MM.1S (cell line): Measurements from ENCODE around the gene TMEFF2.

Source experiments
- DNase-seq: peaks from one replicate; pipeline ENCODE4 v3.0.0-alpha.2; 2015
- H2AFZ ChIP-seq: fragments of 300-600 bp; sonication (generic); 2 replicates; pipeline ENCODE4 v1.6.0; 2016; ENCODE audit warnings: antibody characterized with exemption, low read length
- H3F3A ChIP-seq: fragments of 300-600 bp; sonication (generic); 2 replicates; pipeline ENCODE4 v1.6.1; 2016; ENCODE audit warnings: mild to moderate bottlenecking, antibody characterized with exemption, low read length, moderate library complexity, mixed read lengths; ENCODE audit not compliant: insufficient read depth
- H3K27ac ChIP-seq: fragments of 300-600 bp; sonication (generic); 2 replicates; pipeline ENCODE4 v1.5.1; 2016; ENCODE audit warnings: mild to moderate bottlenecking, low read length
- H3K27me3 ChIP-seq: fragments of 300-600 bp; sonication (generic); replicated peaks from 2 replicates; pipeline ENCODE4 v1.6.0; 2016; ENCODE audit warnings: low read length; ENCODE audit not compliant: insufficient read depth
- H3K36me3 ChIP-seq: fragments of 300-600 bp; sonication (generic); replicated peaks from 2 replicates; pipeline ENCODE4 v1.6.1; 2016; ENCODE audit warnings: mild to moderate bottlenecking, low read length, mixed read lengths; ENCODE audit not compliant: insufficient read depth
- H3K4me1 ChIP-seq: fragments of 300-600 bp; sonication (generic); 2 replicates; pipeline ENCODE4 v1.6.1; 2016; ENCODE audit warnings: low read length, mixed read lengths
- H3K4me2 ChIP-seq: fragments of 300-600 bp; sonication (generic); 2 replicates; pipeline ENCODE4 v1.6.0; 2016; ENCODE audit warnings: low read depth, low read length
- H3K4me3 ChIP-seq: fragments of 300-600 bp; sonication (generic); 2 replicates; pipeline ENCODE4 v1.5.1; 2016; ENCODE audit warnings: low read length, mixed read lengths
- H3K79me2 ChIP-seq: fragments of 300-600 bp; sonication (generic); 2 replicates; pipeline ENCODE4 v1.6.1; 2016; ENCODE audit warnings: mixed run types, low read length, mixed read lengths
- H3K9ac ChIP-seq: fragments of 300-600 bp; sonication (generic); 2 replicates; pipeline ENCODE4 v1.6.1; 2016; ENCODE audit warnings: low read length, mixed read lengths
- H3K9me2 ChIP-seq: fragments of 300-600 bp; sonication (generic); replicated peaks from 2 replicates; pipeline ENCODE4 v1.6.1; 2016; ENCODE audit warnings: mild to moderate bottlenecking, low read length, mixed read lengths; ENCODE audit not compliant: insufficient read depth
- H3K9me3 ChIP-seq: fragments of 300-600 bp; sonication (generic); replicated peaks from 2 replicates; pipeline ENCODE4 v1.6.1; 2016; ENCODE audit warnings: mild to moderate bottlenecking, low read length, mixed read lengths; ENCODE audit not compliant: insufficient read depth
- H4K20me1 ChIP-seq: fragments of 300-600 bp; sonication (generic); 2 replicates; pipeline ENCODE4 v1.6.1; 2016; ENCODE audit warnings: mild to moderate bottlenecking, low read length, moderate library complexity, mixed read lengths; ENCODE audit not compliant: insufficient read depth
- CTCF ChIP-seq: fragments of 300-600 bp; sonication (generic); IDR thresholded peaks from 2 replicates; pipeline ENCODE4 v1.5.1; 2016; ENCODE audit warnings: antibody characterized with exemption, low read length, mixed read lengths
- EZH2 ChIP-seq: fragments of 300-600 bp; sonication (generic); optimal IDR thresholded peaks from 2 replicates; pipeline ENCODE3; 2017; ENCODE audit warnings: low read depth, mild to moderate bottlenecking, antibody characterized with exemption, low read length, mixed read lengths
- EZH2phosphoT487 ChIP-seq: fragments of 300-600 bp; sonication (generic); IDR thresholded peaks from 2 replicates; pipeline ENCODE4 v1.6.1; 2018; ENCODE audit warnings: antibody characterized with exemption, low read length

TMEFF2 gene

GRCh38 chr2:191938779-191939178, 256.0 kb downstream of the TMEFF2 start:
- no peaks in the 10 kb centered on the region for H4K20me1 ChIP-seq
- no peaks in the 10 kb centered on the region for H3K9me2 ChIP-seq
- H3K27ac ChIP-seq: no peak overlapping the region
- H3K36me3 ChIP-seq: no peaks in the 10 kb centered on the region
- no peaks in the 10 kb centered on the region for H3F3A ChIP-seq
- no peak overlapping the region for H3K4me3 ChIP-seq
- no peaks in the 10 kb centered on the region for H3K9me3 ChIP-seq
- H3K79me2 ChIP-seq: no peaks in the 10 kb centered on the region
- no peaks in the 10 kb centered on the region for H3K27me3 ChIP-seq
- DNase-seq: no peak
- no peak for TF ChIP-seq EZH2phosphoT487
- no peak for TF ChIP-seq CTCF
- TF ChIP-seq EZH2: no peak
- H3K4me2 ChIP-seq: no peak overlapping the region
- no peak overlapping the region for H2AFZ ChIP-seq
- H3K9ac ChIP-seq: no peak overlapping the region
- H3K4me1 ChIP-seq: no peaks in the 10 kb centered on the region

GRCh38 chr2:191936882-191937405, 257.8 kb downstream of the TMEFF2 start:
- TF ChIP-seq CTCF: no peak
- TF ChIP-seq EZH2phosphoT487: no peak
- no peak for TF ChIP-seq EZH2
- no peaks in the 10 kb centered on the region for H3K27me3 ChIP-seq
- no peaks in the 10 kb centered on the region for H4K20me1 ChIP-seq
- no peak overlapping the region for H3K9ac ChIP-seq
- H3K27ac ChIP-seq: no peak overlapping the region
- no peaks in the 10 kb centered on the region for H3K36me3 ChIP-seq
- DNase-seq: no peak
- no peaks in the 10 kb centered on the region for H3K9me3 ChIP-seq
- H3K4me3 ChIP-seq: no peak overlapping the region
- H3K79me2 ChIP-seq: no peaks in the 10 kb centered on the region
- H3K4me2 ChIP-seq: no peak overlapping the region
- H3K9me2 ChIP-seq: no peaks in the 10 kb centered on the region
- no peak overlapping the region for H2AFZ ChIP-seq
- H3K4me1 ChIP-seq: no peaks in the 10 kb centered on the region
- H3F3A ChIP-seq: no peaks in the 10 kb centered on the region

GRCh38 chr2:191935247-191935646, 259.5 kb downstream of the TMEFF2 start:
- no peak overlapping the region for H2AFZ ChIP-seq
- H3K27me3 ChIP-seq: no peaks in the 10 kb centered on the region
- no peaks in the 10 kb centered on the region for H3K4me1 ChIP-seq

More at GRCh38 chr2:191935247-191935646, 259.5 kb downstream of the TMEFF2 start:
- H4K20me1 ChIP-seq: no peaks in the 10 kb centered on the region
- no peaks in the 10 kb centered on the region for H3K9me3 ChIP-seq
- no peak for TF ChIP-seq EZH2phosphoT487
- TF ChIP-seq CTCF: no peak
- no peak for TF ChIP-seq EZH2
- H3K4me3 ChIP-seq: no peak overlapping the region
- no peaks in the 10 kb centered on the region for H3K9me2 ChIP-seq
- no peaks in the 10 kb centered on the region for H3K36me3 ChIP-seq
- no peaks in the 10 kb centered on the region for H3F3A ChIP-seq
- no peak overlapping the region for H3K27ac ChIP-seq
- DNase-seq: no peak
- H3K4me2 ChIP-seq: no peak overlapping the region
- no peak overlapping the region for H3K9ac ChIP-seq
- no peaks in the 10 kb centered on the region for H3K79me2 ChIP-seq
